ENCODE results near the gene ATP7B.

Gene ATP7B

GRCh38 chr13:51934461-51935087 lies 76.7 kb downstream of the ATP7B start:
- H3K4me3 ChIP-seq (ENCODE audit: low read length) = no peak overlapping the region
- no peak overlapping the region for H3K27ac ChIP-seq (ENCODE audit: low read length)
- no peak overlapping the region for H3K9ac ChIP-seq (ENCODE audit: low read length)
- TF ChIP-seq EZH2phosphoT487 (IDR thresholded peaks at IDR 0.05; ENCODE audit: low read length) = no peak
- no peak for TF ChIP-seq EZH2 (optimal IDR thresholded peaks at IDR 0.05; ENCODE audit: low read depth, low read length)
- TF ChIP-seq CTCF (IDR thresholded peaks at IDR 0.05; ENCODE audit: low read length) = no peak
- H3K36me3 ChIP-seq (replicated peaks; ENCODE audit: insufficient read depth, low read length) = no peaks in the 10 kb centered on the region
- H4K20me1 ChIP-seq (ENCODE audit: insufficient read depth, low read length) = no peaks in the 10 kb centered on the region
- H2AFZ ChIP-seq (ENCODE audit: low read length) = no peak overlapping the region
- no peaks in the 10 kb centered on the region for H3K9me3 ChIP-seq (replicated peaks; ENCODE audit: insufficient read depth, low read length)
- H3F3A ChIP-seq (ENCODE audit: insufficient read depth, low read length) = no peaks in the 10 kb centered on the region
- H3K27me3 ChIP-seq (replicated peaks; ENCODE audit: insufficient read depth, low read length) = no peaks in the 10 kb centered on the region
- H3K4me1 ChIP-seq (ENCODE audit: low read length) = no peaks in the 10 kb centered on the region
- no peak for DNase-seq
- H3K79me2 ChIP-seq (ENCODE audit: low read length) = no peaks in the 10 kb centered on the region
- H3K9me2 ChIP-seq (replicated peaks; ENCODE audit: insufficient read depth, low read length) = no peaks in the 10 kb centered on the region
- no peak overlapping the region for H3K4me2 ChIP-seq (ENCODE audit: low read depth, low read length)

GRCh38 chr13:51933466-51934058 lies 77.7 kb downstream of the ATP7B start:
- H3K9me3 ChIP-seq (replicated peaks; ENCODE audit: insufficient read depth, low read length) = no peaks in the 10 kb centered on the region
- no peaks in the 10 kb centered on the region for H3K27me3 ChIP-seq (replicated peaks; ENCODE audit: insufficient read depth, low read length)
- no peaks in the 10 kb centered on the region for H4K20me1 ChIP-seq (ENCODE audit: insufficient read depth, low read length)
- DNase-seq = no peak
- H3K4me1 ChIP-seq (ENCODE audit: low read length) = no peaks in the 10 kb centered on the region
- no peaks in the 10 kb centered on the region for H3K79me2 ChIP-seq (ENCODE audit: low read length)
- TF ChIP-seq EZH2phosphoT487 (IDR thresholded peaks at IDR 0.05; ENCODE audit: low read length) (no peak), EZH2 (optimal IDR thresholded peaks at IDR 0.05; ENCODE audit: low read depth, low read length) (no peak), CTCF (IDR thresholded peaks at IDR 0.05; ENCODE audit: low read length) (no peak)
- no peaks in the 10 kb centered on the region for H3K36me3 ChIP-seq (replicated peaks; ENCODE audit: insufficient read depth, low read length)
- no peak overlapping the region for H3K4me3 ChIP-seq (ENCODE audit: low read length)
- H3K4me2 ChIP-seq (ENCODE audit: low read depth, low read length) = no peak overlapping the region
- no peak overlapping the region for H2AFZ ChIP-seq (ENCODE audit: low read length)
- no peaks in the 10 kb centered on the region for H3K9me2 ChIP-seq (replicated peaks; ENCODE audit: insufficient read depth, low read length)
- no peaks in the 10 kb centered on the region for H3F3A ChIP-seq (ENCODE audit: insufficient read depth, low read length)
- no peak overlapping the region for H3K9ac ChIP-seq (ENCODE audit: low read length)
- no peak overlapping the region for H3K27ac ChIP-seq (ENCODE audit: low read length)

GRCh38 chr13:51932231-51932630 lies 79.0 kb downstream of the ATP7B start:
- H3K27ac ChIP-seq (ENCODE audit: low read length) = no peak overlapping the region
- no peak overlapping the region for H2AFZ ChIP-seq (ENCODE audit: low read length)
- DNase-seq = no peak
- no peaks in the 10 kb centered on the region for H4K20me1 ChIP-seq (ENCODE audit: insufficient read depth, low read length)
- no peaks in the 10 kb centered on the region for H3K9me2 ChIP-seq (replicated peaks; ENCODE audit: insufficient read depth, low read length)
- H3F3A ChIP-seq (ENCODE audit: insufficient read depth, low read length) = no peaks in the 10 kb centered on the region
- no peaks in the 10 kb centered on the region for H3K36me3 ChIP-seq (replicated peaks; ENCODE audit: insufficient read depth, low read length)
- H3K9me3 ChIP-seq (replicated peaks; ENCODE audit: insufficient read depth, low read length) = no peaks in the 10 kb centered on the region
- H3K4me1 ChIP-seq (ENCODE audit: low read length) = no peaks in the 10 kb centered on the region
- H3K79me2 ChIP-seq (ENCODE audit: low read length) = no peaks in the 10 kb centered on the region
- no peaks in the 10 kb centered on the region for H3K27me3 ChIP-seq (replicated peaks; ENCODE audit: insufficient read depth, low read length)
- H3K4me2 ChIP-seq (ENCODE audit: low read depth, low read length) = no peak overlapping the region
- TF ChIP-seq EZH2 (optimal IDR thresholded peaks at IDR 0.05; ENCODE audit: low read depth, low read length) (no peak), EZH2phosphoT487 (IDR thresholded peaks at IDR 0.05; ENCODE audit: low read length) (no peak), CTCF (IDR thresholded peaks at IDR 0.05; ENCODE audit: low read length) (no peak)
- no peak overlapping the region for H3K9ac ChIP-seq (ENCODE audit: low read length)
- no peak overlapping the region for H3K4me3 ChIP-seq (ENCODE audit: low read length)
